Measurements from ENCODE around the gene ZMYND8.
"Not testable (repeated sequence)": the region's sequence is repeated elsewhere in the genome, so short reads cannot be mapped to it uniquely, and the experiment has no call there.

Gene ZMYND8

DNA sequence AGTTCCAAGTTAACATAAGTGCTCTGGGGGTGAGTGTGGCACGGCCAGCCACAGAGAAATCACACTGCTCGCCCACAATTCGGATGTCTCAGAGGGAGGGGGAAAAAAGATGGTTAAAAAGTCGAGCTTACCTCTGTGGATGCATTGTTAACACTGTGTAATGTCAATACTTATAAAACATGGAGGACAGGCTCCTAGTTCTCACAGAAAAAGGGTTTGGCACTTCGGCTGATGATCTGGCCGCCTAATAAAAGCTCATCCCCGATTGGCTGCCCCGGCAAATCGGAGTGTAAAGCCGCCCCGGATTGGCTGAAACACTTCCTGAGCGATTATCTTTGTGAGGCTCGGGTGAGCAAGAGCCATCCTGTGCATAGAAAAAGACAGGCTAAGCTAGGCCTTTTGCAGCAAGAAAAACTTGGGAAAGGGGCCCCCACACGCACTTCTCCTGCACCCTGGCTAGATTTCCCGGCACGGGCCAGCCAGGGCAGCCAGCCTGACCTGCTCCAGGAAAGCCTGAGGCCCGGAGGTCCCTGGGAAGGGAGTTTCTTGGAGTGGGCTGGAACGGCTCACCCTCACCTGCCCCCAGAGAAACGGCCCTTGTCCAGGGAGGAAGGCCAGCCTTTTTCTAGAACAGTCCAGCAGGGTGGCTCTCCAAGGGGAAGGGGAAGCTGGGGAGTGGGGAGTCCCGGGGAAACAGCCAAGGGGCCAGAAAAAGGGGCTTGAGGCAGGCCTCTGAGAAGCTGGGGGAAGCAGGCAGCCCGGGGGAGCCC, at the start of gene ZMYND8:
TSS of gene ZMYND8 (minus strand) at position 174 of the 770 bp plus-strand sequence. CDS start at position 145, 29 bp downstream.
- peak within 1 kb of the TSS; percentile 40 for H3K4me3 ChIP-seq (ENCODE audit: low read length)
- TF ChIP-seq, protein P1, sequence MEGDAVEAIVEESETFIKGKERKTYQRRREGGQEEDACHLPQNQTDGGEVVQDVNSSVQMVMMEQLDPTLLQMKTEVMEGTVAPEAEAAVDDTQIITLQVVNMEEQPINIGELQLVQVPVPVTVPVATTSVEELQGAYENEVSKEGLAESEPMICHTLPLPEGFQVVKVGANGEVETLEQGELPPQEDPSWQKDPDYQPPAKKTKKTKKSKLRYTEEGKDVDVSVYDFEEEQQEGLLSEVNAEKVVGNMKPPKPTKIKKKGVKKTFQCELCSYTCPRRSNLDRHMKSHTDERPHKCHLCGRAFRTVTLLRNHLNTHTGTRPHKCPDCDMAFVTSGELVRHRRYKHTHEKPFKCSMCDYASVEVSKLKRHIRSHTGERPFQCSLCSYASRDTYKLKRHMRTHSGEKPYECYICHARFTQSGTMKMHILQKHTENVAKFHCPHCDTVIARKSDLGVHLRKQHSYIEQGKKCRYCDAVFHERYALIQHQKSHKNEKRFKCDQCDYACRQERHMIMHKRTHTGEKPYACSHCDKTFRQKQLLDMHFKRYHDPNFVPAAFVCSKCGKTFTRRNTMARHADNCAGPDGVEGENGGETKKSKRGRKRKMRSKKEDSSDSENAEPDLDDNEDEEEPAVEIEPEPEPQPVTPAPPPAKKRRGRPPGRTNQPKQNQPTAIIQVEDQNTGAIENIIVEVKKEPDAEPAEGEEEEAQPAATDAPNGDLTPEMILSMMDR (conservative IDR thresholded peaks at IDR 0.05; ENCODE audit: low read length) = no peak
- DNase-seq (ENCODE audit: low read depth) = peak; percentile 89

DNA sequence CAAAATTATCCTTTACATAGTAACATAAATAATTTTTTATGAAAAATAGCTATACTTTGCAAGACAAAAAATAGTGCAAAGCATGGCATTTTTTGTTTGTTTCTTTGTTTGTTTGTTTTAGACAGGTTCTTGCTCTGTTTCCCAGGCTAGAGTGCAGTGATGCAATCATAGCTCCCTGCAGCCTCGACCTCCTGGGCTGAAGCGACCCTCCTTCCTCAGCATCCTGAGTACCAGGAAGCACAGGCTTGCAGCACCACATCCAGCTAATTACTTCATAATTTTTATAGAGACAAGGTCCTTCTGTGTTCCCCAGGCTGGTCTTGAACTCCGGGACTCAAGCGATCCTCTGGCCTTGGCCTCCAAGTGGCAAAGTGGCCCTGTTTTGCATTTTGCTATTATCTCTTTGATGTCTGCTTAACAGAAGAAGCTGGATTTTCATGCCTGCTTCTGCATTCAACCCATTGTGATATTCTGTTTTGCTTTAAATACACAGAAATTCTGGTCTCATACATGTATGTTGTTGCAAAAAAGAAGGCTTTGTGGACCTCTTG, 49.4 kb upstream of the ZMYND8 start:
- no peak overlapping the region for H3K4me3 ChIP-seq (ENCODE audit: low read length)
- DNase-seq (ENCODE audit: low read depth) = no peak
- TF ChIP-seq, protein P1 (conservative IDR thresholded peaks at IDR 0.05; ENCODE audit: low read length) = no peak

DNA sequence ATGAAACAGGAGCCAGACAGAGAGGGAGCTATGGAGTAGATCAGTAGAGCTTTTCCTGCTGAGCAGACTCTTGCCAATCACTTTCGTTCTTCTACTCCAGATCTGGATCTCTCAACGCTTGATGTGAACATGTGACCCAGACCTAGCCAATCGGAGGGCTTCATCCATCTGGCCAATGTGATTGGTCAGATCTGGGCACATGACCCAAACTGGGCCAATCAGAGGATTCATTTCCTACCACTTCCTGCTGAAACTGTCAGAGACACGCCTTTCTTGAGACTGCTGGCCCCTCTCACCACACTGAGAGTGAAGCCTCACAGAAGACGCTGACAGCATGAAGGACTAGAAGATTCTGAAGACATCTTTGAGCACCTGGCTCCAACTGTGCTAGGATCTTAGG, 44.2 kb upstream of the ZMYND8 start:
- TF ChIP-seq, protein P1 (conservative IDR thresholded peaks at IDR 0.05; ENCODE audit: low read length) = no peak
- H3K4me3 ChIP-seq (ENCODE audit: low read length) = no peak overlapping the region
- no peak for DNase-seq (ENCODE audit: low read depth)

DNA sequence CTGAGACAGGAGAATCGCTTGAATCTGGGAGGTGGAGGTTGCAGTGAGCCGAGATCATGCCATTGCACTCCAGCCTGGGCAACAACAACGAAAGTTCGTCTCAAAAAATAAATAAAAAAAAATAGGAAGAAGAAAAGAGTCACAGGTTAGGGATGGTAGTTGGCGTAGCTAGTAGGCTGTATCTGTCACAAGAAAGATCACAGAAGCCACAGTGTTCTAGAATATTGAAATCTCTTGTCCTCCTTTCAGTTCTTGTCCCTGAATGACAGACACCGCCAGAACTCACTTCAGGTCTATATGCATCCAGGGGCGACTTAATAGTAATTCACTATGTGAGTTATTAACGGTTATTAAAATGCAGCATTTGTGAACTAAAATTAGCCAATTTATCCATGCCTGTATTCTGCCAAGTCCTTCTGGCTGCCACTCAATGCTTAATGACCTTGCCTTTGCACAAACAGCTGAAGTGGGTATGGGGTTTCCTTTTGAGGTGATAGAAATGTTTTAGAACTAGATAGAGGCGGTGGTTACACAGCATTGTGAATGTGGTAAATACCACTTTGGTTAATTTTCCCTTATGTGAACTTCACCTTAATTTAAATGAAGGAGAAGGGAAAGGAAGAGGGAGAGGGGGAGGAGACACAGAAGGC, 41.3 kb upstream of the ZMYND8 start:
- DNase-seq (ENCODE audit: low read depth) = no peak
- TF ChIP-seq, protein P1 (conservative IDR thresholded peaks at IDR 0.05; ENCODE audit: low read length) = no peak
- no peak overlapping the region for H3K4me3 ChIP-seq (ENCODE audit: low read length)

DNA sequence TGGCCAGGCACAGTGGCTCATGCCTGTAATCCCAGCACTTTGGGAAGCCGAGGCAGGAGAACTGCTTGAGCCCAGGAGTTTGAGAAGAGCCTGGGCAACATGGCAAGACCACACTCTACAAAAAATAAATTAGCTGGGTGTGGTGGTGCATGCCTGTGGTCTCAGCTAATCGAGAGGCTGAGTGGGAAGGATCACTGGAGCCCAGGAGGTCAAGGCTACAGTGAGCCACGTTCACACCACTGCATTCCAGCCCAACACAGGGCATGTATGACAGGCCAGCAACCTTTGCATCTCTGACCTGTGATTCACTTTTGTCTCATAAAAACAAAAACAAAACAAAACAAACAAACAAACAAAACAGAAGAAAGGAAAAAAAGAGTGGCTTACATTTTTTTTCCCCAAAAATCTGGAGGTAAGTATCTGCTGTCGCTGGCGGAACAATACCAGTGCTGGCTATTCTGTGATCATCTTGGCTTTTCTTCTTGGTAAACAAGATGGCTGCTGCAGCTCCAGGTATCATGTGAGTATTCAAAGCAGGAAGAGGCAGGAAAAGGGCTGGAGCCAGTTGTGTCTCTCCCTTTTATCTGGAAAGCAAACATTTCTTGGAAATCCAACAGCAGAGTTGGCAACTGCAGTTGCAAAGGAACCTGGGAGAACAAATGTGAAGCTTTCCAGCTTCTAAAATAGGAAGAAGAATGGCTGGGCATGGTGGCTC, 40.4 kb upstream of the ZMYND8 start:
- peak; percentile 22 for DNase-seq (ENCODE audit: low read depth)

DNA sequence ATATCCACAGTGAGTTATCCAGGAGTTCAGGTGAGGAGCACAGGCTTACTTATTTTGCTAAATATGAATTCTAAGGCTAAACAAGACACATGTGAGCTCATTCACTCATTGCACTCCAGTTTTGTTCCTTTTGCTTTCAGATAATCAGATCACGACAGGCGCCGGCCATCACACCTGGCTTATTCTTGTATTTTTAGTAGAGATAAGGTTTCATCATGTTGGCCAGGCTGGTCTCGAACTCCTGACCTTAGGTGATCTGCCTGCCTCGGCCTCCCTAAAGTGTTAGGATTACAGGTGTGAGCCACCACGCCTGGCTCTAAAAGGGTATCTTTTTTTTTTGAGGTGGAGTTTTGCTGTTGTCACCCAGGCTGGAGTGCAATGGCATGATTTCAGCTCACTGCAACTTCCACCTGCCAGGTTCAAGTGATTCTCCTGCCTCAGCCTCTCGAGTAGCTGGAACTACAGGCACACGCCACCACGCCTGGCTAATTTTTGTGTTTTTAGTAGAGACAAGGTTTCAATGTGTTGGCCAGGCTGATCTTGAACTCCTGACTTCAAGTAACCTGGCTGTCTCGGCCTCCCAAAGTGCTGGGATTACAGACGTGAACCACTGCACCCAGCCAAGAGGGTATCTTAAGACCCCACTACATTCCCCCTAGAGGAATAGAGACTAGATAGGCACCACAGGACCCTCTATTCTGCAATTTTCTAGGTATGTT, 37.5 kb upstream of the ZMYND8 start:
- DNase-seq (ENCODE audit: low read depth); H3K4me3 ChIP-seq (ENCODE audit: low read length): not testable (repeated sequence)

More for the DNA sequence above, 40.4 kb upstream of the ZMYND8 start:
- TF ChIP-seq, protein P1 (conservative IDR thresholded peaks at IDR 0.05; ENCODE audit: low read length) = no peak
- no peak overlapping the region for H3K4me3 ChIP-seq (ENCODE audit: low read length)

DNA sequence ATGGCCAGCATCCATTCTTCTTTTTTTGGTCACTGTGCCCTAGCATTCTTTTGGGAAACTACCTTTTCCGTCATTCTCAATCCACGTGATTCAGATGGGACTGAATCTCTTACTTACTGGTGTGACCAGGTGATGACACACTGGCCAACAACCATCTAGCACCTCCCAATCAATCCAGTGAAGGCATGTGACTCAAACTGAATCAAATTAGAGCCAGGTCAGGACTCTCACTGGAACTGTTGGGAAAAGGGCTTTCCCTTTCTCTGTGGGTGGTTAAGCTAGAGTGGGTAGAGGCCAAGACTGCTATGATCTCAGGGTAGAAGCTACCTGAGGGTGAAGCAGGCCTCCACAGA, 36.2 kb upstream of the ZMYND8 start:
- peak; percentile 16 for DNase-seq (ENCODE audit: low read depth)
- TF ChIP-seq, protein P1 (conservative IDR thresholded peaks at IDR 0.05; ENCODE audit: low read length) = no peak
- no peak overlapping the region for H3K4me3 ChIP-seq (ENCODE audit: low read length)
